HUES6 (cell line): ENCODE results near the gene PWWP2B.
"Not testable (repeated sequence)": the region's sequence is repeated elsewhere in the genome, so short reads cannot be mapped to it uniquely, and the experiment has no call there.

ENCODE experiments used
- H3K27ac ChIP-seq: 2 replicates; pipeline ENCODE4 v1.7.0; 2013; ENCODE audit warnings: low read depth, mild to moderate bottlenecking, low read length, inconsistent platforms
- H3K27me3 ChIP-seq: 2 replicates; pipeline ENCODE4 v1.6.1; 2013; ENCODE audit warnings: low read length; ENCODE audit not compliant: control insufficient read depth, insufficient read depth
- H3K36me3 ChIP-seq: 2 replicates; pipeline ENCODE4 v1.6.1; 2013; ENCODE audit warnings: low read length; ENCODE audit not compliant: control insufficient read depth, insufficient read depth
- H3K4me1 ChIP-seq: 2 replicates; pipeline ENCODE4 v1.6.1; 2013; ENCODE audit warnings: low read length; ENCODE audit not compliant: control insufficient read depth, insufficient read depth
- H3K4me3 ChIP-seq: 2 replicates; pipeline ENCODE4 v1.5.1; 2013; ENCODE audit warnings: low read depth, low read length
- H3K9ac ChIP-seq: one replicate; pipeline ENCODE4 v1.6.1; 2013; ENCODE audit warnings: mild to moderate bottlenecking, low read length
- H3K9me3 ChIP-seq: 2 replicates; pipeline ENCODE4 v1.6.1; 2013; ENCODE audit warnings: low read depth, low read length; ENCODE audit not compliant: control insufficient read depth, insufficient read depth

The PWWP2B gene

DNA sequence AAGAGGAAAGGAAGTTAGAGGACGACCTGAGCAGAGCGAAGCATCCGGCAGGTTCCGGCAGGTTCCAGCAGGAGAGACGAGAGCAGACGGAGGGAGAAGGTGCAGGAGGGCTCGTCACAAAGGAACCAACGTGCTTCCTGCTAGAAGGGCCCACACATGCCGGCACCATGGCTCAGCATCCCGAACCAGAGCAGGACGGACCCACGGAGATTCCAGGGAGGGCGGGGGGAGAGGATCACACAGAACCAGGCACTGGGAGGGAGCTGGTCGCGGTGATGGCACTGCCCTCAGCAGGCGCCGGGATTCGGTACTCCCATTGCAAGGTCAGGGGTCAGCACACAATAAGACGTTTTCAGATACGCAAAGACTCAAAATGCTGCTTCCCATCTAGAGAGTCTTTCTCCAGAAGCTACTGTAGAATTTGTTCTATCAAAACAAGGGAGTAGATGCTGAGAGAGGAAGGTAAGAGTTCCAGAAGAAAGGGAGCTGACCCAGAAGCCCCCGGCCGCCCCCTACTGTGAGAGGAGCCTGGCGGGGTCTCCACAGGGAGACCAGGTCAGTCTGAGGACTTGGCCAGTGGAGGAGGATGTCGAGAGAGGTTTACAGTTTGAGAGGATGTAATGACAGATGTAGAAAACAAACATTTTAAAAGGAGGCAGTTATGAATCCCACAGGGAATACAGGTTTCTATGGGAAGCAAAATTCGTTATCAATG lies 23.6 kb upstream of the PWWP2B start:
- no peak overlapping the region for H3K9ac ChIP-seq
- H3K36me3 ChIP-seq: no peaks in the 10 kb centered on the region
- peaks cover 14% of the 10 kb centered on the region; the same call in 1 of the 2 replicates for H3K4me1 ChIP-seq
- H3K27me3 ChIP-seq: no peaks in the 10 kb centered on the region
- no peaks in the 10 kb centered on the region for H3K9me3 ChIP-seq
- H3K4me3 ChIP-seq: no peak overlapping the region
- H3K27ac ChIP-seq: no peak overlapping the region

DNA sequence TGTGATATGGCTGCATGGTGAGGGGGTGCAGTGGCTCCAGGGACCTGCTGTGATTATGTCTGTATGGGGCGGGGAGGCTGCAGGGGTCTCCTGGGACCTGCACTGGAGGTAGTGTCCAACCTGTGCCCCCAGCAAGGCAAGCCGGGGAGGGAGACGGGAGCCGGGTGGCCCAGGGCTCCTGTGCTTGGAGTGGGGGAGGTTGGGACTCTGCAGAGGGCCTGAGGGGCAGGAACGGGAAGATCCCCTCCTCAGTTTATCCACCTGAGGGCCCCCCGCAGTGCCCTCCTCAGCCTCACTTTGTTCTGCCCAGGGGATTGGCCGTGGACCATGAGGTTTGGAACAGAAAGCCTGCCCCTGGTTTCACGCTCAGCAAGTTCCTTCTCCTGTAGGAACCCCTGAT lies 22.8 kb upstream of the PWWP2B start:
- no peak overlapping the region for H3K4me3 ChIP-seq
- H3K27me3 ChIP-seq: no peaks in the 10 kb centered on the region
- no peaks in the 10 kb centered on the region for H3K9me3 ChIP-seq
- H3K4me1 ChIP-seq: peaks cover 13% of the 10 kb centered on the region; the same call in 1 of the 2 replicates
- no peak overlapping the region for H3K9ac ChIP-seq
- no peak overlapping the region for H3K27ac ChIP-seq
- no peaks in the 10 kb centered on the region for H3K36me3 ChIP-seq

- no peaks in the 10 kb centered on the region for H3K27me3 ChIP-seq
- H3K9ac ChIP-seq: no peak overlapping the region
- H3K36me3 ChIP-seq: no peaks in the 10 kb centered on the region
- H3K4me1 ChIP-seq: peaks cover 9% of the 10 kb centered on the region; the same call in 1 of the 2 replicates
- no peak overlapping the region for H3K27ac ChIP-seq
- H3K9me3 ChIP-seq: no peaks in the 10 kb centered on the region
- H3K4me3 ChIP-seq: no peak overlapping the region
These were observed 22.4 kb upstream of the PWWP2B start for GRCh38 chr10:132374612-132375011.

- H3K4me1 ChIP-seq: peaks cover 5% of the 10 kb centered on the region; the same call in 1 of the 2 replicates
- H3K27ac ChIP-seq: no peak overlapping the region
- no peaks in the 10 kb centered on the region for H3K36me3 ChIP-seq
- H3K4me3 ChIP-seq: no peak overlapping the region
- no peak overlapping the region for H3K9ac ChIP-seq
- no peaks in the 10 kb centered on the region for H3K9me3 ChIP-seq
- H3K27me3 ChIP-seq: no peaks in the 10 kb centered on the region
These were observed 21.7 kb upstream of the PWWP2B start for GRCh38 chr10:132375116-132375794.

DNA sequence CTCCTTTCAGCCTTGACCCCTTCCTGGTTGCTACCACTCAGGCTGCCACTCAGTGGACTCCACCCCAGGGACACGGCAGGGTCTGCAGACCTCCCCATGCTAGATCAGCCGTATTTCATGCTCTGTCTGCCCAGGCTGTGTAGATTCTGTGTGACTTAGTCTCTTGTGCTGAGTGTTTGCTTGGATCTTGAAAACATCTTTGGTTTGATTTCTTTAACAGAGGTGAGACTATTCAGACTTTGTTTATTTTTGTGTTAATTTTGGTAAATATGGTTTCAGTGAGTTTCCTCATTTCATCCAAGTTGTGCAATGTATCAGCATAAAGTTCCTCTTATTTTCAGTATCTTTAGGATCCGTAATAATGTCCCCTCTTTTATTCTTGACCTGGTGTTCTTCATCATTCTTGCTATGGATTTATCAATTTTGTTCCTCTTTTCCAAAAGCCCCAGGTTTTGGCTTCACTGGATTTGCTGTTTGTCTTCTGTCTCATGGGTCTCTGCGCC lies 21.2 kb upstream of the PWWP2B start:
- peaks cover 5% of the 10 kb centered on the region; the same call in 1 of the 2 replicates for H3K4me1 ChIP-seq
- H3K27ac ChIP-seq: no peak overlapping the region
- H3K27me3 ChIP-seq: no peaks in the 10 kb centered on the region
- no peak overlapping the region for H3K4me3 ChIP-seq
- H3K9ac ChIP-seq: no peak overlapping the region
- no peaks in the 10 kb centered on the region for H3K36me3 ChIP-seq
- 0 out of 2 replicates have a peak, but pooled peaks cover under 1% of the 10 kb centered on the region for H3K9me3 ChIP-seq

- no peak overlapping the region for H3K4me3 ChIP-seq
- no peaks in the 10 kb centered on the region for H3K36me3 ChIP-seq
- H3K4me1 ChIP-seq: peaks cover 5% of the 10 kb centered on the region; the same call in 1 of the 2 replicates
- no peaks in the 10 kb centered on the region for H3K27me3 ChIP-seq
- no peak overlapping the region for H3K9ac ChIP-seq
- H3K9me3 ChIP-seq: 0 out of 2 replicates have a peak, but pooled peaks cover 2% of the 10 kb centered on the region
- H3K27ac ChIP-seq: no peak overlapping the region
These were observed 20.6 kb upstream of the PWWP2B start for GRCh38 chr10:132376394-132376851.

DNA sequence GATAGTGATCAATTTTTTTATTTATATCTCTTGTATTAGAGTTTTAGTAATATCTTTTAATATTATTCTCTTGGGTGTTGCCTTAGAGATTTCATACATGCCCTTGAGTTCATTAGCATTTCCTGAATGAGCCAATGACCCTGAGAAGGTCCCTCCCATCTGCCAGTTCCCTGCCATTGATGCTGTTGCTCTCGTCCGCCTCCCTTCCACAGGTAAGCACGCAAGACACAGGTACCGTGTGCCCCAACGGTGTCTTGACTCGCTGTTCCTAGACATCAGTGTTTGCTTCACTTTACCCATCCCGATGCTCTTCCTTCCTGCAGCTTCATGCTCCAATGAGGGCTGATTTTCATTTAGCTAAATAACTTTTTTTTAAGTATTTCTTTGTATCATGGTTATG lies 19.7 kb upstream of the PWWP2B start:
- H3K9ac ChIP-seq: no peak overlapping the region
- H3K36me3 ChIP-seq: no peaks in the 10 kb centered on the region
- H3K9me3 ChIP-seq: 0 out of 2 replicates have a peak, but pooled peaks cover 2% of the 10 kb centered on the region
- H3K4me1 ChIP-seq: peaks cover 5% of the 10 kb centered on the region; the same call in 1 of the 2 replicates
- no peak overlapping the region for H3K4me3 ChIP-seq
- no peaks in the 10 kb centered on the region for H3K27me3 ChIP-seq
- no peak overlapping the region for H3K27ac ChIP-seq

DNA sequence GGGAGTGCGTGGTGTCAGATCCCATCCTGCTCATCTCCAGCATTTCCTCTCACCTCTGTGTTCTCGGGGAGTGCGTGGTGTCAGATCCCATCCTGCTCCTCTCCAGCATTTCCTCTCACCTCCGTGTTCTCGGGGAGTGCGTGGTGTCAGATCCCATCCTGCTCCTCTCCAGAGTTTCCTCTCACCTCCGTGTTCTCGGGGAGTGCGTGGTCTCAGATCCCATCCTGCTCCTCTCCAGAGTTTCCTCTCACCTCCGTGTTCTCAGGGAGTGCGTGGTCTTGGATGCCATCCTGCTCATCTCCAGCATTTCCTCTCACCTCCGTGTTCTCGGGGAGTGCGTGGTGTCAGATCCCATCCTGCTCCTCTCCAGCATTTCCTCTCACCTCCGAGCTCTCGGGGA lies 18.0 kb upstream of the PWWP2B start:
- H3K27ac ChIP-seq, H3K36me3 ChIP-seq, H3K9ac ChIP-seq, H3K4me1 ChIP-seq, H3K9me3 ChIP-seq, H3K27me3 ChIP-seq, H3K4me3 ChIP-seq: not testable (repeated sequence)

DNA sequence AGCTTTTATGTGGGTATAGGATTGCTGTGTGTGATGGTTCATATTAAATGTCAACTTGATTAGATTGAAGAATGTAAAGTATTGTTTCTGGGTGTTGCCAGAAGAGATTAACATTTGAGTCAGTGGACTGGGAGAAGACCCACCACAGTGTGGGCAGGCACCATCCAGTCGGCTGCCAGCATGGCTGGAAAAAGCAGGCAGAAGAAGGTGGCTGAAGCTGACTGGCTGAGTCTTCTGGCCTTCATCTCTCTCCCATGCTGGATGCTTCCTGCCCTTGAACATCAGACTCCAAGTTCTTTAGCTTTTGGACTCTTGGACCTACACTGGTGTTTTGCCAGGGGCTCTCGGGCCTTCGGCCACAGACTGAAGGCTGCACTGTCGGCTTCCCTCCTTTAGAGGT lies 16.0 kb upstream of the PWWP2B start:
- not testable (repeated sequence) for H3K27me3 ChIP-seq, H3K4me1 ChIP-seq, H3K27ac ChIP-seq, H3K9me3 ChIP-seq, H3K4me3 ChIP-seq, H3K36me3 ChIP-seq, H3K9ac ChIP-seq

GRCh38 chr10:132381741-132382140 lies 15.3 kb upstream of the PWWP2B start:
- Histone ChIP-seq H3K36me3 (no peaks in the 10 kb centered on the region), H3K9ac (no peak overlapping the region), H3K27me3 (no peaks in the 10 kb centered on the region)

More at GRCh38 chr10:132381741-132382140, 15.3 kb upstream of the PWWP2B start:
- no peak overlapping the region for H3K27ac ChIP-seq
- H3K4me1 ChIP-seq: no peaks in the 10 kb centered on the region
- H3K9me3 ChIP-seq: 0 out of 2 replicates have a peak, but pooled peaks cover 2% of the 10 kb centered on the region
- H3K4me3 ChIP-seq: no peak overlapping the region
